A204.1 (cell line): ENCODE measurements around the gene NDUFAF8.
"Not testable (repeated sequence)": the region's sequence is repeated elsewhere in the genome, so short reads cannot be mapped to it uniquely, and the experiment has no call there.

Experiments
- FAIRE-seq: peaks from 2 replicates; lab custom pipeline; 2012; peaks lifted over from hg19 to GRCh38; lab: Jason Lieb, UNC

NDUFAF8 gene

GRCh38 chr17:81223762-81224130 lies 15.4 kb upstream of the NDUFAF8 start:
- FAIRE-seq = no peak

- not testable (repeated sequence) for FAIRE-seq
These were observed 11.5 kb upstream of the NDUFAF8 start for GRCh38 chr17:81227630-81228029.

DNA sequence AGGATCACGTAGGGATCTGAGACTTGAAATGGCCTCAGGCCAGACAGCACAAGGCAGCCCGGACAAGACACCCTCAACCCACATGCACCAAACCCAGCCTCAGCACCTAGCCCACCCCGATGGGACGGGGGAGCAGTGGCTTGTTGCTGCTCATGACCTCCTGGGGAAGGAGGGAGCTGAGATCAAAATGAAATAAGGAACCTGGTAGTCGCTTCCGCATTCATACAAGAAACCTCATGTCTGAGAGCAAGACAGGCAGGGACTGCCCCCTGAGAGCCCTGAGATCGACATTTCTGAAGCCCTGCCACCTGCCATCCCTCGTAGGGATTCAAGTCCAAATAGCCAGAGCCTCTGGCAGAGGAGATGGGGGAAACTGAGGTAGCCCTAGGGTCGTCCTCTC lies 10.7 kb upstream of the NDUFAF8 start:
- no peak for FAIRE-seq

DNA sequence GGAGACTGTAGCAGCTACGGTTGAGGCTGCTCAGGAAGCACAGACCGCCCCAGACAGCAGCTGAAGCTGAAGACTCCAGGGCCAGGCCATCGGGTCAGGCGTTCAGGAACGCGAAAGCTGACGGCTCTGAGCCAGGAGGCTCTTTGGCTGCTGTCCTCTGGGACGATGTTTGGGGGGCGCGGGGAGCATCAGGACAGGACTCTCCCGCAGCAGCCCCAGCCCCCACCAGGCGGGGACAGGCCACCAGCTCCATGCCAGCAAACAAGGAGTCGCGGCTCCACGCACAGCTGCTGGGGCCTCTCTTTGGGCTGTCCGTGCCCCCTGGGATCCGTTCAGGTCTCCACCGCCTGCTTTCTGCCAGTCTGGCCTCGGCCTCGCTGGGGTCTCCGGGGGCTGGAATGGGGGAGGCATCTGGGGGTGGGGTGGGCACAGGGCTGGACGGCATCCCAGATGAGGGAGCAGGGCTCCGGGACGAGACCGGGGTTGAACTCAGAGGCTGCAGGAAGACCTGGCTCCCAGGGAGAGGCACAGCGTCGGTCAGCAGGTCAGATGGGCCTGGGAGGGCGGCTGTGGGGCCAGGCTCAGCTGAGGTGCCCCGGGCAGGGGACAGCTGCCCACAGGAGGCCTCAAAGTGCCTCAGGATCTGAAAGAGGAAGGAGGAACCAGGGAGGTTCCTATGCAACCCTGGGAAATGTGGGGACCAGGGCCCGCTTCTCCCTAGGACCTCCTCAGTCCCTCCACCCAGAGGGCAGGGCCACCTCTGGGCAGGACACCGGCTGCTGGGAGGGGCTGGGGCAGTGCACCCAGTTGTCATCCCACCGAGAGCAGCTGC lies 10.1 kb upstream of the NDUFAF8 start:
- FAIRE-seq = no peak

- no peak for FAIRE-seq
These were observed 9.5 kb upstream of the NDUFAF8 start for GRCh38 chr17:81229666-81229920.

DNA sequence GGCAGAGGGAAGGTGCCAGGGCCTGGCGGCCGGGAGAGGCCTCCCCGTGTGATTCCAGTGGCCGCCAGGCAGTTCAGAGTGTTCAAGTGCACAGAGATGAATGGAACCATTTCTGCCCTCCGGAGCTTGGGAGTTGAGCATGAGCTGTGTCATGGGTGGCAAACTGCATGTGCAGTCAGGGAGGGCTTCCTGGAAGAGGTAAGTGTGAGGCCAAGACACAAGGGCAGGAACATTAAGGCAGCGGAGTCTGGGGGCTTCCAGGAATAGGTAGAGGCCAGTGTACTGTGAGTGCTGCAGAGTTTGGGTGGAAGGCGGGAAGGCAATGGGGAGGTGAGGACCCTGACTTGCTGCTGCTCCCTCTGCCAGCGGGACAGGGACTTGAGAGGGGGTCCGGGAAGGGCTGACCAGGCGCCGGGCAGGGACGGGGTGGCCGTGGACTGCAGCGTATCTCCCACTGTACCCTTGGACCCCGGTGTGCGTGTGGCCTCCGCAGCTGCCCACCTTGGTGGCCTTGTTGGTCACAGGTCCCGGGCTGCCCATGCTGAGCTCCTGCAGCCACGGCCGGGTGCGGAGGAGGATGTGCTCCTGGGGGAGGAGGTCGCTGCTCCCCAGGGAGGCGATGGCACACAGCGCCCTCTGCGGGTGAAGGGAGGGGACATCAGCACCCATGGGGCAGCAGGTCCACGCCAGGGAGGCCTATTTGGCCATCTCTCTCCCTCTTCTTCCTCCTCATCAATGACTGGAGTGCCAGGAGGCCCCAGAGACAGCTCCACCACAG lies 8.9 kb upstream of the NDUFAF8 start:
- no peak for FAIRE-seq

DNA sequence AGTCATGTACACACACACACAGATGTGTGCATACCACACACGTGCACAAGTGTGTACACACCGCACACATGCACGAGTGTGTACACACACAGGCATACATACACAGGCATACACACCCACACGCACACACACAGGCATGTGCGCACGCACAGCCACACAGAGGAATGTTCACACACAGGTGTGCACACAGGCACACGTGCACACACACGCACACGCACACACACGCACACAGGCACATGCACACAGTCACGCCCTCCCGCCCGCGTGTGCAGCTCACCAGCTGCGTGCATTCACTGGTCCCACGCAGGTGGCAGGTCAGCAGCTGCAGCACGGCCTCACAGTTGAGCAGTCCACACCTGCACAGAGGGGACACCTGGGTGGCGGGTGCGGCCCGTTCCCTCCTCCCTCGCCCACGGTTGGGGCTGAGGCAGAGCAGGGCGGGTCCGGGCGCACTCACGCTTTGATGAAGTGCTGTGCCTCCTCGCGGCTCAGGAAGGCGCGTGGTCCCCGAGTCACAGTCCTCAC lies 7.9 kb upstream of the NDUFAF8 start:
- no peak for FAIRE-seq

DNA sequence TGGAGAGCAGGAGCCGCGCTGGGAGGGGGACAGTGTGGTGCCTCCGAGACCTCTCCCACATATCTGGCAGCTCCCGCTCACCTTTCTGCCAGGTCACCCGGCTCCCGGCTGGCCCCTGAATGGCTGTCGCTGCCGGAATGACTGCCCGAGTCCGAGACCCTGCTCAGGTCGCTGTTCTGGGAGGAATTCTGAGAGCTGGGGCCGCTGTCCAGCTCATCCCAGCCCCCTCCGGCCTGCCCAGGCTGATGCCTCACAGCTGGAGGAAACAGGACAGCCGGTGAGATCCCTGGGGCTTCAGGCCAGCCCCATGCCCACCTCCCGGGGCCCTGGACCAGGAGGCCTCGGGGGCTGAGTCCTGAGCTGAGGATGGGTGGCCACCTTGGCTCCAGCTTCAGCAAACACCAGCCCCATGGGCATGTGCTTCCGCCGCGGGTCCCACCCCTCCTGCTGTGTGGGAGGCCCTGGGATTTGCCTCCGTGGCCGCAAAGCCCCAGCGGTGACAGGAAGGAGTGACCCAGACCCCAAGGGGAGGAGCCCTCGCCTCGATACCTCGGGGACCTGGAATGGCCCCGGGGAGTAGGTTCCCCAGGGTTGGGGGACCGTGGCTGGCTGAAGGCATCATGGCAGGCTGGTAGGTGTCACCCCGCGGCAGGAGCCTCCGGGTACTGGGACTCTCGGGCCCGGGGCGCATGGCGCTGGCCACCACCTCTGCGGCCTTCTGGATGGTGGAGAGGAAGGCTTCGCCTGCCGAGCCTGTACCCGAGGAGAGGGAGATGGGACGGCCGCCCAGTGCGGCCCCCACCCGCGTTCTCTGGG lies 7.1 kb upstream of the NDUFAF8 start:
- FAIRE-seq = no peak

DNA sequence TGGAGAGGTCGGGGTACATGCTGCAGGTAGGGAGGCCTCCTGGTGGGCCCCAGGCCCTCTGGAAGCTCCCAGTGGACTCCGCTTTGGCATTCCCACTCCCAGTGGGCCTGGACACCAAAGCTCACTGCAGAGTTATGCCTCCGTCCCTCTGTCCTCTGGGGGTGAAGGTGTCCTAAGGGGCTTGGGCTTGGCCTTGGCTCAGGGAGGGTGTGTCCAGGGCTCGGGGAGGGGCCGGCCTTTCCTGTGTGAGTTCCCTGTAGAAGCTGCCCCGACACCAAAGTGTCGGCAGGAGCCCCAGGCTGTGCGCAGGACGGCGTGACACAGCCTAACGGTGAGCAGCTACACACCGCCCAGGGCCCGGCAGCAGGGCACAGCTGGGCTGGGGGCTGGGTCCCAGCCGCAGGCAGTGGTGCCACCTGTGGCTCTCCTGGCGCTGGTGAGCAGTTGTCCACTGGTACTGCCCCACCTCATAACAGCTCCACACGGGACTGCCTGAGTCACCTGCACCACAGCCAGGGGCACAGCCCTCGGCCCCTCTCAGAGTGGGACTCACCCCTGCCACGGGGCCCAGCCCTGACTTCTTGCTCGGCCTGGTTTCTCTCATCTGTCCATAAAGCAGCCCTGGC lies 6.4 kb upstream of the NDUFAF8 start:
- FAIRE-seq = no peak

DNA sequence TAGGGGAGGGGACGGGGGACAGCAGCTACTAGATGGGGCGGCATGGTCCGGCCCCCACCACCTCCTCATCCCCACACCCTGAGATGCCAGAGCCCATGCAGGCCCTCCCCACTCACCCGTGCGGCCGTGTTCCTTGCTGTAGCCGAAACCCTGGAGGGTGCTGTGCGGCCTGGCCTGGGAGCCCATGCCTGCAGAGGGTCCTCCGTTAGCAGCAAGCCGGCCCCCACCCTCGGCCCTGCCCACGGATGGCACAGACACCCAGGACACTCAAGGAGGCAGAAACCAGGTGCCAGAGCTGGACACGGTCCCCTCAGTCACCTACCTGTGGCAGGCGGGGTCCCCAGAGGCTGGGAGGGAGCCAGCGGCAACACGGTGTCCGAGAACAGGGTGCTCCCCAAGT lies 5.8 kb upstream of the NDUFAF8 start:
- FAIRE-seq = no peak

DNA sequence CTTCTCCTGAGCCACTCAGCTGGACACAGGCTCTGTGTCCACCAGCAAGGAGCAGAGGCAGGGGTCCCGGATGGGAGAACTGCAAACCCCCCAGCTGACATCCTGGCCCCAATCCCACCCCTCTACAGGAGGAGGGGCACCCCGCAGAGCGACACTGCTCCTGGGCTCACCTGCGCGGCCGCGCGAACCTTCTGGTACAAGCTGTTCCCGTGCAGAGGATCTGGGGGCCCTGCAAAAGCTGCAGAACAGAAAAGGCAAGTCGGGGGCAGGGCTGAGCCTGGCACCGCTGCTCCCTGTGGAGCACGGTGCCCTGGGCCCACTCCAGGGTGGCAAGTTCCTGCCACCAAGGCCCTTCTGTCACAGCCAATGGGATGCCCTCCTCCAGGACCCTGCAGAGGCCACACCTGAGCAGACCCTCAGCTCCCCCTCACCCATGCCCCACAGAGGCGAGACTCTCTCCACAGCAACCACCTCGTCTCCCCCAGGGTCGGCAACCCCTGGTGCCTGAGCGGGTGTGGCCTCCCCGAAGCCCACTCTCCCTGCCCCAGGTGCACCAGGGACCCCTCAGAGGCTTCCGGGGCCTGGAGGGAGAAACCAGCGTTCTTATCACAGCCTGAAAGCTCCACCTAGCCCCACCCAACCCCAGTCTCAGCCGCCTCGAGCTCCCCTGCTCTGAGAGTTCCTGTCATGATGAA lies 5.2 kb upstream of the NDUFAF8 start:
- FAIRE-seq = no peak

- FAIRE-seq = no peak
These were observed 4.6 kb upstream of the NDUFAF8 start for GRCh38 chr17:81234506-81234855.

DNA sequence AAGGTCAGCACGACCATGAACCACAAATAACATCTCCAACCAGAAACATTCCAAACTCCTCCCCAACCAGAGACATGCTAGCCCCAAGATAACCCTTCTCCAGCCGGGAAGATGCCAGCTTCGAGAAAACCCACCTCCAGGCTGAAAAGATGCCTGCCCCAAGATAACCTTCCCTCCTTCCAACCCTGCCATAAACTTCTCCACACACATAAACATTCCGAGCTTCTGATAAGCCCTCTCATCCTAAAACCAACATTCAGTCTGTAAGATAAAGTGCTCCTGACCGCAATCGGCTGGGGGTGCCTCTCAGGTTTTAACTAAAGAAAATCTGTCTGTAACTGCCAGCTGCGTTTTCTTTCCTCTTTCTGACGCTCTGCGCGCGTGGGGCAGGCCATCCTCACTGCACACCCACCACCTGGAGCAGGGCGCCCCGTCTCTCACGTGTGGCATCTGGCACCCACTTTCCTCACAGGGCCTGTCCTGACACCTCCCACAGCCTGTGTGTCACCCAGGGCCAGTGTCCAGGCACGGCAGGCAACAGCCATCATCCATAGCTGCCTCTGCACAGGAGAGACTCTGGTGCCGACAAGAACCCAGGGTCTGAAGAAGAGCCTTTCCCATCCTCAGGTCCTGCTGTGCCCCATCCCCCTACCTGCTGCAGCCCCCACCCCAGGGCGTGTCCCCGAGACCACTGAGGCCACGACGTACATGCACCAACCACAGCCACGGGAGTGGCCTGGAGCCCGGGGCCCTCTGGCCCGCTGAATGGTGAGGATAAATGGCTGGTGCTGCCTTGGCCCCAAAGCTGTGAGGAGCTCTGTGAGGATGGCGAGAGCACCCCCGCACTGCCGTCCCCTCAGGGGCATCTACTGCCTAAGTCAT lies 3.9 kb upstream of the NDUFAF8 start:
- FAIRE-seq = no peak

DNA sequence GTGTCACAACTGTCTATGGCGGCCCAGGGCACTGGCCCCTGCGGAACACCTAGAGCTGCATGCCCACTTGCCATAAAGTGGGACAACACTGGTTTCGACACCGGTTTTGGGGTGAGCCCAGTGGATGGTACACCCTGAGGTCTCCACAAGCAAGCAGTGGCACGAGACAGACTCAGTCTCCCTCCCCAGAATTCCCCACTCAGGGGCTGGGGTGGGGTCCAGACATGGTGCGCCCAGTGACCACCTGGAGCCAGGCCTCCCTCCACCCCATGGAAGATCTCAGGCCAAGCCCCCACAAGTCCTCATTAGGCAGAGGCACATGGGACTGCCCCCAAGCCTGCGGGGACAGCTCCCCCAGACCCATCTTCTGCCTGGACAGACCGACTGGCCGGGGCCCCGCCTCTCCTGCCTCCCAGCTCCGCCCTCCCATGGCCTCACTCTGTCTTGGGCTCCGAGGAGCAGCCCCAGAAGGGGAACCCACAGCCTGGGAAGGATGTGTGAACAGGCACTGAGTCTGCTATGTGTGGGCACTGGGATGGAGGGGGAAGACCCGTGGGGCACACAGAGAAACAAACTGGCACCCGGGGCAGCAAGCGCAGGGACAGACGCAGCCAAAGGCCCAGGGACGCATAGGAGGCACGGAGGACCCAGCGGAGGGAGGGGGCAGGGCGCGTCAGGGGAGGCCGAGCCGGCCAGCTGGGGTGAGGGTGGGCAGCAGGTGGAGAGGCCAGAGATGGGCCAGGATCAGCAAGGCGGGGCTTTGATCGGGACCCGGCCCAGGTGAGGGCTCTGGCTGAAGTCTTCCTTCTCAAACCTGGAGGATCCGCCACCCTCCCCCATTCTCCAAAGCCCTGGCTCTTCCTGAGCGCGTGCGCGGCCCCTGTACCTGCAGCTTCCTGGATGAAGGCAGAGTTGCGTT lies 3.0 kb upstream of the NDUFAF8 start:
- FAIRE-seq = no peak

DNA sequence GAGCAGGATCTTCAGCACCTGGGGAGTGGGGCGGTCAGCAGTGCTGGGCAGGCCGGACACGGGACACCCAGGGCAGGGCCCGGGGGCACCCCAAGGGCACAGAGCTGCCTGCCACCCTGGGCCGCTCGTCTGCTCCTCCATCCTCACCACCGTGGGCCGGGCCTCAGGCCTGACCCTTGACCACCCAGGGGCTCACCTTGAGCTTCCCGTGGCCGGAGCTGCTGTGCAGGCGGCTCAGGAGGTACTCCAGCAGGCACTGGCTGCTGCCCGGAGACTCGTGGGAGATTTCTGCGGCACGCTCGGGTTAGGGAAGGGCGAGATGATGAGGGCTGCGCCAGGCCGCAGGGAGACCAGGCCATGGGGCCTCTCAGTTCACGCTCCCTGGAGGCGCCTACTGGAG lies 2.3 kb upstream of the NDUFAF8 start:
- no peak for FAIRE-seq

DNA sequence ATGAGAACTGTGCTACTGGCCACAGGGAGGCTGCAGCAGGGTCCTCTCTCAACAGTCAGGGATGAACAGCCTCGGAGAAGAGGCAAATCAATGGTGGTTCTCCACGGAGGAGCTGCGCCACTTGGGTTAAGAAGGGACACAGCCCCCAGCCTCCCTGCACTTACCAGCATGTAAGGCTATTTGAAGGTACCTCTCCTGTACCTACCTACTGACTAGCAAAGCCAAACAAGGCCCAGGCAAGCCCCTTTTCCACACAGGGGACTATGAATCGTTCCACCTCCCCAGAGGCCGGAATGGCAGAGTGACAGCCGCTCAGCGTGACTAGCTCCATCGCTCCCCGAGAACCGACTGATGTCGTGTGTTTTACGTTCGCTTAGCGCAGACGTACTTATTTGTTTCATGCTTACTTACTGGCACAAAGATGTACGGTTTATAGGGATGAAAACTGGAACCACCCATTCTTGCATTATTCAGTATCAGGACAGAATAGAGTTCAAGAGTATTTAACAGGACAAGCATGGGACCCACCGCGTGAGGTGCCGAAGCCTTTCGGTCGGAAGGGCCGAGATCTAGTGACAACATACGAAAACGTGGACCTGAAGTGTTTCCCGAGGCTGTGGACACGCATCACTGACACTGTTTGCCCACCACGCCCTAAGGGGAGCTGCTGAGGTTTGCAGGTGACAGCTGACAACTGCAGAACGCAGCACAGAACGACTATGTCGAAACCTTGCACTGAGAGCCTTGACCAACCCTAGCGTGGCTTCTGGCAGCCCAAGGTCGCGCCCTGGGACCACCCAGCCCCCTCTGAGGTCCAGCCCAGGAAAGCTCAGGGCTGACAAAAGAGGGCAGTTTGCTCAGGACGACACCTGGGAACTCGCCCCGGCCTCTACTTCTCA lies 1.3 kb upstream of the NDUFAF8 start:
- FAIRE-seq = no peak

DNA sequence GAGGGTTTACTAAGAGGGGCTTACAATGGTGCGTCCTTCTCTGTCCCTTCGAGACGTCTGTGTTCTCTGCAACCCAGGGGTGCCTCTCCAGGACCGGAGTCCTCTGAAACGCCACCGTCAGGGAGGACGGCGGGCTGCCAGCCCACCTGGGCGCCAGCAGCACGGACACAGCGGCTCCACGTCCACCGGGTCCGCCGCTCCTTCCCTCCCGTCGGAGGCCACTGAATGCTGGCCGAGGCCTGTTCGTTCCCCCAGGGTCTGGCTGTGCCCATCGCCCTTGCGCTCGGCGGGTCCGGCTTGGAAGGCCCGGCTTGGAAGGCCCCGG lies 666 bp upstream of the NDUFAF8 start:
- no peak for FAIRE-seq

- FAIRE-seq = no peak
These were observed 817 bp downstream of the NDUFAF8 start for GRCh38 chr17:81239714-81240555.
